Activated CD4-positive, alpha-beta T cell treated with anti-CD3 and anti-CD28 coated beads, Interleukin-2, amount 10 ng/mL, durations not matched to agents 7 days and 5 days (primary cell): ENCODE results near the gene MRPL20. TPM values are rescaled to one million over a fixed set of nuclear protein-coding genes. Genes with fewer than 3 reads are reported as not detected.
"Not testable (repeated sequence)": the region's sequence is repeated elsewhere in the genome, so short reads cannot be mapped to it uniquely, and the experiment has no call there.

Experiments used
- CTCF ChIA-PET: fragments of 350-600 bp; sonication (Branson Sonifier 250); formaldehyde crosslinking; loops from one replicate; lab custom pipeline; 2021; ENCODE audit warnings: antibody characterized with exemption; lab: Charles Lee
- POLR2A ChIA-PET: fragments of 350-600 bp; sonication (Branson Sonifier 250); formaldehyde crosslinking; loops from one replicate; lab custom pipeline; 2021; ENCODE audit warnings: antibody characterized with exemption; lab: Charles Lee
- DNase-seq: peaks from one replicate; pipeline ENCODE4 v3.0.0-alpha.2; 2020
- H3K27ac Mint-ChIP-seq: one replicate; pipeline ENCODE4 v1.8.0; 2021; ENCODE audit warnings: mild to moderate bottlenecking, moderate library complexity, mixed read lengths
- H3K27me3 Mint-ChIP-seq: one replicate; pipeline ENCODE4 v1.8.0; 2021; ENCODE audit warnings: mixed read lengths
- H3K36me3 Mint-ChIP-seq: one replicate; pipeline ENCODE4 v1.8.0; 2021; ENCODE audit warnings: low read depth, mixed read lengths
- H3K4me1 Mint-ChIP-seq: one replicate; pipeline ENCODE4 v1.8.0; 2021; ENCODE audit warnings: mixed read lengths
- H3K4me3 Mint-ChIP-seq: one replicate; pipeline ENCODE4 v1.8.0; 2021; ENCODE audit warnings: mild to moderate bottlenecking, moderate library complexity, mixed read lengths
- H3K9me3 Mint-ChIP-seq: one replicate; pipeline ENCODE4 v1.8.0; 2021; ENCODE audit warnings: mixed read lengths
- total RNA-seq, 2 experiments: library from RNA; stranded (reverse); gene quantifications; one replicate each; pipeline ENCODE4 v1.2.3, GENCODE V29; 2021

The MRPL20 gene
- total RNA-seq, 2 experiments from 2014 or later: 98.6 to 107 TPM

GRCh38 chr1:1395166-1395565, 11.9 kb downstream of the MRPL20 start:
- Mint-ChIP-seq H3K4me3 (no peak overlapping the region), H3K36me3 (peaks cover 63% of the 10 kb centered on the region), H3K27me3 (no peaks in the 10 kb centered on the region), H3K4me1 (peaks cover 25% of the 10 kb centered on the region), H3K27ac (no peak overlapping the region), H3K9me3 (no peaks in the 10 kb centered on the region)
- POLR2A ChIA-PET: no interaction called here
- CTCF ChIA-PET: interaction anchor here (0.9 kb wide), 1 partner anchor 20 kb away, joined by 3 read pairs; the partner anchor contains the start of gene AURKAIP1
- no peak for DNase-seq

GRCh38 chr1:1394116-1394515, 13.0 kb downstream of the MRPL20 start:
- Mint-ChIP-seq H3K27ac (no peak overlapping the region), H3K9me3 (no peaks in the 10 kb centered on the region), H3K4me1 (peaks cover 19% of the 10 kb centered on the region), H3K36me3 (peaks cover 70% of the 10 kb centered on the region), H3K27me3 (no peaks in the 10 kb centered on the region), H3K4me3 (no peak overlapping the region)
- ChIA-PET POLR2A (no interaction called here), CTCF (no interaction called here)
- DNase-seq: no peak

GRCh38 chr1:1393428-1393827, 13.7 kb downstream of the MRPL20 start:
- Mint-ChIP-seq H3K4me3 (no peak overlapping the region), H3K27me3 (no peaks in the 10 kb centered on the region), H3K36me3 (peaks cover 74% of the 10 kb centered on the region), H3K4me1 (peaks cover 19% of the 10 kb centered on the region), H3K9me3 (no peaks in the 10 kb centered on the region), H3K27ac (no peak overlapping the region)
- ChIA-PET POLR2A (no interaction called here), CTCF (interaction anchor here (1.0 kb wide), 1 partner anchor 13 kb away, joined by 3 read pairs; no protein-coding TSS in a partner anchor)
- no peak for DNase-seq

GRCh38 chr1:1393014-1393413, 14.1 kb downstream of the MRPL20 start:
- Mint-ChIP-seq H3K27me3 (no peaks in the 10 kb centered on the region), H3K4me1 (peaks cover 15% of the 10 kb centered on the region), H3K9me3 (no peaks in the 10 kb centered on the region), H3K4me3 (no peak overlapping the region), H3K27ac (no peak overlapping the region), H3K36me3 (peaks cover 74% of the 10 kb centered on the region)
- ChIA-PET CTCF (interaction anchor here (1.0 kb wide), 1 partner anchor 13 kb away, joined by 3 read pairs; no protein-coding TSS in a partner anchor), POLR2A (no interaction called here)
- DNase-seq: no peak

GRCh38 chr1:1391225-1391624, 15.9 kb downstream of the MRPL20 start:
- H3K36me3 Mint-ChIP-seq: peaks cover 78% of the 10 kb centered on the region
- no peak overlapping the region for H3K4me3 Mint-ChIP-seq
- H3K4me1 Mint-ChIP-seq: peaks cover 7% of the 10 kb centered on the region
- ChIA-PET CTCF (interaction anchor here (0.6 kb wide), 1 partner anchor 8 kb away, joined by 3 read pairs; the partner anchor contains the start of gene CCNL2), POLR2A (no interaction called here)
- H3K27ac Mint-ChIP-seq: no peak overlapping the region
- no peak for DNase-seq
- H3K9me3 Mint-ChIP-seq: no peaks in the 10 kb centered on the region
- no peaks in the 10 kb centered on the region for H3K27me3 Mint-ChIP-seq

- H3K36me3 Mint-ChIP-seq: peaks cover 82% of the 10 kb centered on the region
- CTCF ChIA-PET: interaction anchor here (0.6 kb wide), 1 partner anchor 8 kb away, joined by 3 read pairs; the partner anchor contains the start of gene CCNL2
- DNase-seq: no peak
- H3K27ac Mint-ChIP-seq: no peak overlapping the region
- H3K9me3 Mint-ChIP-seq: no peaks in the 10 kb centered on the region
- H3K4me1 Mint-ChIP-seq: peaks cover 6% of the 10 kb centered on the region
- H3K27me3 Mint-ChIP-seq: no peaks in the 10 kb centered on the region
- POLR2A ChIA-PET: no interaction called here
- H3K4me3 Mint-ChIP-seq: no peak overlapping the region
These were observed 16.4 kb downstream of the MRPL20 start for GRCh38 chr1:1390675-1391074.

GRCh38 chr1:1388078-1388472, 19.0 kb downstream of the MRPL20 start:
- H3K36me3 Mint-ChIP-seq: peaks cover 58% of the 10 kb centered on the region

GRCh38 chr1:1387098-1388077, 19.7 kb downstream of the MRPL20 start:
- Mint-ChIP-seq H3K9me3 (no peaks in the 10 kb centered on the region), H3K4me3 (no peak overlapping the region), H3K27ac (no peak overlapping the region), H3K36me3 (peaks cover 53% of the 10 kb centered on the region), H3K4me1 (peaks cover 2% of the 10 kb centered on the region), H3K27me3 (no peaks in the 10 kb centered on the region)
- no peak for DNase-seq
- ChIA-PET CTCF (interaction anchor here (2.7 to 3.2 kb wide), 3 partner anchors 9 to 12 kb away, joined by 6 to 17 read pairs (median 10); partner anchors contain the start of genes AURKAIP1 and CCNL2), POLR2A (interaction anchor here (0.7 kb wide), 1 partner anchor 276 kb away, joined by 3 read pairs; no protein-coding TSS in a partner anchor)

More at GRCh38 chr1:1388078-1388472, 19.0 kb downstream of the MRPL20 start:
- Mint-ChIP-seq H3K4me1 (peaks cover 2% of the 10 kb centered on the region), H3K4me3 (no peak overlapping the region), H3K27me3 (no peaks in the 10 kb centered on the region), H3K9me3 (no peaks in the 10 kb centered on the region), H3K27ac (no peak overlapping the region)
- POLR2A ChIA-PET: interaction anchor here (0.7 kb wide), 1 partner anchor 277 kb away, joined by 3 read pairs; no protein-coding TSS in a partner anchor
- no peak for DNase-seq
- CTCF ChIA-PET: interaction anchor here (2.7 to 3.2 kb wide), 3 partner anchors 10 to 13 kb away, joined by 6 to 17 read pairs (median 10); partner anchors contain the start of genes AURKAIP1 and CCNL2

GRCh38 chr1:1385931-1386330, 21.2 kb downstream of the MRPL20 start:
- Mint-ChIP-seq H3K4me1 (no peaks in the 10 kb centered on the region), H3K27ac (no peak overlapping the region), H3K27me3 (no peaks in the 10 kb centered on the region), H3K9me3 (no peaks in the 10 kb centered on the region), H3K4me3 (no peak overlapping the region), H3K36me3 (peaks cover 43% of the 10 kb centered on the region)
- ChIA-PET CTCF (interaction anchor here (0.7 to 3.2 kb wide), 4 partner anchors 8 to 264 kb away, joined by 3 to 10 read pairs (median 5); partner anchors contain the start of genes AURKAIP1 and CCNL2), POLR2A (no interaction called here)
- no peak for DNase-seq

GRCh38 chr1:1385339-1385738, 21.8 kb downstream of the MRPL20 start:
- POLR2A ChIA-PET, H3K4me3 Mint-ChIP-seq, H3K27ac Mint-ChIP-seq, H3K4me1 Mint-ChIP-seq, H3K9me3 Mint-ChIP-seq, DNase-seq, H3K27me3 Mint-ChIP-seq: not testable (repeated sequence)
- H3K36me3 Mint-ChIP-seq: peaks cover 37% of the 10 kb centered on the region
- CTCF ChIA-PET: interaction anchor here (0.7 to 1.4 kb wide), 3 partner anchors 14 to 263 kb away, joined by 3 to 4 read pairs (median 3); partner anchors contain the start of gene CCNL2

GRCh38 chr1:1381294-1381693, 25.8 kb downstream of the MRPL20 start:
- Mint-ChIP-seq H3K36me3 (peaks cover 7% of the 10 kb centered on the region), H3K27me3 (no peaks in the 10 kb centered on the region), H3K4me1 (peaks cover 4% of the 10 kb centered on the region), H3K27ac (no peak overlapping the region), H3K9me3 (no peaks in the 10 kb centered on the region), H3K4me3 (no peak overlapping the region)
- CTCF ChIA-PET: no interaction called here
- DNase-seq: no peak
- POLR2A ChIA-PET: no interaction called here

GRCh38 chr1:1380860-1381259, 26.2 kb downstream of the MRPL20 start:
- H3K4me1 Mint-ChIP-seq: peaks cover 6% of the 10 kb centered on the region
- no peak for DNase-seq
- peaks cover 2% of the 10 kb centered on the region for H3K36me3 Mint-ChIP-seq
- H3K27ac Mint-ChIP-seq: no peak overlapping the region
- CTCF ChIA-PET: no interaction called here
- H3K4me3 Mint-ChIP-seq: no peak overlapping the region
- no peaks in the 10 kb centered on the region for H3K27me3 Mint-ChIP-seq
- no peaks in the 10 kb centered on the region for H3K9me3 Mint-ChIP-seq
- POLR2A ChIA-PET: no interaction called here
